Vagina (tissue), 2 donors: ENCODE data around the gene SPG11.
"Not testable (repeated sequence)": the region's sequence is repeated elsewhere in the genome, so short reads cannot be mapped to it uniquely, and the experiment has no call there.

Experiments
- CTCF ChIP-seq, 3 experiments: fragments of 450-650 bp in 2 of 3; fragments of 200-600 bp in 1 of 3; sonication (generic) in 1 of 3; IDR thresholded peaks; one replicate each; pipeline ENCODE4 v1.5.1; 2017 to 2019; ENCODE audit warnings: antibody characterized with exemption in 3 of 3, mild to moderate bottlenecking in 2 of 3, moderate library complexity in 2 of 3
- POLR2A ChIP-seq, 2 donors: fragments of 450-650 bp; IDR thresholded peaks; one replicate each; pipeline ENCODE4 v1.6.1; 2017; ENCODE audit warnings: antibody characterized with exemption in 2 of 2, mild to moderate bottlenecking in 2 of 2, moderate library complexity in 2 of 2
- POLR2AphosphoS5 ChIP-seq, 2 donors: sonication (generic); formaldehyde crosslinking; IDR thresholded peaks; one replicate each; pipeline ENCODE4 v1.9.0; 2017; ENCODE audit warnings: antibody characterized with exemption in 2 of 2, mild to moderate bottlenecking in 2 of 2, low read depth in 1 of 2; ENCODE audit not compliant: insufficient read depth in 1 of 2

- TF ChIP-seq CTCF (IDR thresholded peaks at IDR 0.05); POLR2A (IDR thresholded peaks at IDR 0.05); POLR2AphosphoS5 (IDR thresholded peaks at IDR 0.05; ENCODE audit: insufficient read depth in 1 of 2, low read depth in 1 of 2): not testable (repeated sequence)
Measured at GRCh38 chr15:44560926-44561325, 102.5 kb downstream of the SPG11 start.
